ENCODE data around the gene EZH2.

DNA sequence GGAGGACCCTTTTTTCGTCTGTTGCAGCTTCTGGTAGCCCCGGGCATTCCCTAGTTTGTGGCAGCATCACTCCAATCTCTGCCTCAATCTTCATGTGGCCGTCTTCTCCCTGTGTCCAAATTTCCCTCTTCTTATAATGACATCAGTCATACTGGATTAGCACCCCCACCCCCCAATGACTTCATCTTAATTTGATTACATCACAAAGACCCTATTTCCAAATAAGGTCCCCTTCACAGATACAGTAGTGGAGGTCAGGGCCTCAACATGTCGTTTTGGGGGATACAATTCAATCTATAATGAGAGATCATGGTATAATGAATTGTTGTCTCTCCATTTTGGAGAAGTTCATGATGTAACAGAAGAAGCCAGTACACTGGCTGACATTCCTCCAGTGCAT, 28.1 kb upstream of the EZH2 start:
- TF ChIP-seq EZH2 (IDR thresholded peaks at IDR 0.05; ENCODE audit: borderline replicate concordance, low read depth, low read length, severe bottlenecking) (no peak), CTCF (IDR thresholded peaks at IDR 0.05; ENCODE audit: borderline replicate concordance, extremely low read depth, low read length, poor library complexity, severe bottlenecking) (no peak)

Measured in DND-41 (cell line).